MCF 10A (cell line): Measurements from ENCODE around the gene ENTPD6. TPM values are rescaled to one million over a fixed set of nuclear protein-coding genes. Genes with fewer than 3 reads are reported as not detected.

Experiments used
- BruUV-seq: library from RNA; stranded (reverse); fragments of 400-500 nt; replicated peaks from 2 replicates; lab custom pipeline; 2021; lab: Mats Ljungman, UMichigan
- CTCF ChIA-PET: fragments of 300-600 bp; sonication (Branson Sonifier 250); formaldehyde crosslinking; extraction: SDS; loops from one replicate; lab custom pipeline; 2021; ENCODE audit warnings: antibody characterized with exemption, inconsistent platforms; lab: Yijun Ruan, JAX
- POLR2A ChIA-PET: fragments of 300-600, 350-650 bp; sonication (Branson Sonifier 250); formaldehyde crosslinking; extraction: SDS; loops from one replicate; lab custom pipeline; 2020; ENCODE audit warnings: antibody characterized with exemption, inconsistent platforms; lab: Yijun Ruan, JAX
- DNase-seq: peaks from one replicate; pipeline ENCODE4 v3.0.0-alpha.2; 2018; ENCODE audit not compliant: unreplicated experiment
- H3K27ac Mint-ChIP-seq: one replicate; pipeline ENCODE4 v1.8.0; 2022; ENCODE audit warnings: mild to moderate bottlenecking, low read depth, mixed read lengths; ENCODE audit not compliant: unreplicated experiment
- H3K27me3 Mint-ChIP-seq: one replicate; pipeline ENCODE4 v1.8.0; 2022; ENCODE audit warnings: mixed read lengths; ENCODE audit not compliant: insufficient read depth, unreplicated experiment
- H3K36me3 Mint-ChIP-seq: one replicate; pipeline ENCODE4 v1.8.0; 2022; ENCODE audit warnings: mild to moderate bottlenecking, moderate library complexity, mixed read lengths; ENCODE audit not compliant: insufficient read depth, unreplicated experiment
- H3K4me1 Mint-ChIP-seq: one replicate; pipeline ENCODE4 v1.8.0; 2022; ENCODE audit warnings: mixed read lengths; ENCODE audit not compliant: insufficient read depth, unreplicated experiment
- H3K4me3 Mint-ChIP-seq: one replicate; pipeline ENCODE4 v1.8.0; 2022; ENCODE audit warnings: mild to moderate bottlenecking, moderate library complexity, mixed read lengths; ENCODE audit not compliant: unreplicated experiment
- H3K9me3 Mint-ChIP-seq: one replicate; pipeline ENCODE4 v1.8.0; 2022; ENCODE audit warnings: mixed read lengths; ENCODE audit not compliant: unreplicated experiment
- intact Hi-C: fragments of 100-400 bp; cut with micrococcal nuclease; formaldehyde crosslinking; loops from 2 replicates; pipeline ENCODE4 v1.14.1; 2022
- total RNA-seq: library from RNA; stranded (reverse); gene quantifications from 2 replicates; pipeline ENCODE4 v1.2.3, GENCODE V29; 2022
- TF ChIP-seq, protein P1 (sequence below): fragments of 200-600 bp; IDR thresholded peaks from one replicate; pipeline ENCODE4 v1.8.0; 2022; ENCODE audit warnings: antibody characterized with exemption, mild to moderate bottlenecking; ENCODE audit not compliant: unreplicated experiment

The ENTPD6 gene
- total RNA-seq, 1 experiment from 2014 or later, result 98.0 TPM

- BruUV-seq, result no TSS peak
- TF ChIP-seq, protein P1, sequence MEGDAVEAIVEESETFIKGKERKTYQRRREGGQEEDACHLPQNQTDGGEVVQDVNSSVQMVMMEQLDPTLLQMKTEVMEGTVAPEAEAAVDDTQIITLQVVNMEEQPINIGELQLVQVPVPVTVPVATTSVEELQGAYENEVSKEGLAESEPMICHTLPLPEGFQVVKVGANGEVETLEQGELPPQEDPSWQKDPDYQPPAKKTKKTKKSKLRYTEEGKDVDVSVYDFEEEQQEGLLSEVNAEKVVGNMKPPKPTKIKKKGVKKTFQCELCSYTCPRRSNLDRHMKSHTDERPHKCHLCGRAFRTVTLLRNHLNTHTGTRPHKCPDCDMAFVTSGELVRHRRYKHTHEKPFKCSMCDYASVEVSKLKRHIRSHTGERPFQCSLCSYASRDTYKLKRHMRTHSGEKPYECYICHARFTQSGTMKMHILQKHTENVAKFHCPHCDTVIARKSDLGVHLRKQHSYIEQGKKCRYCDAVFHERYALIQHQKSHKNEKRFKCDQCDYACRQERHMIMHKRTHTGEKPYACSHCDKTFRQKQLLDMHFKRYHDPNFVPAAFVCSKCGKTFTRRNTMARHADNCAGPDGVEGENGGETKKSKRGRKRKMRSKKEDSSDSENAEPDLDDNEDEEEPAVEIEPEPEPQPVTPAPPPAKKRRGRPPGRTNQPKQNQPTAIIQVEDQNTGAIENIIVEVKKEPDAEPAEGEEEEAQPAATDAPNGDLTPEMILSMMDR, result no peak
- Mint-ChIP-seq H3K27me3 (no peaks in the 10 kb centered on the region), H3K9me3 (no peaks in the 10 kb centered on the region), H3K27ac (peak overlapping the region; percentile 4), H3K4me1 (peaks cover 52% of the 10 kb centered on the region), H3K36me3 (peaks cover 23% of the 10 kb centered on the region), H3K4me3 (no peak overlapping the region)
- ChIA-PET CTCF (interaction anchor here (0.7 to 2.3 kb wide), 9 partner anchors 11 to 1799 kb away, joined by 3 to 9 read pairs (median 4); partner anchors contain the start of gene PYGB), POLR2A (interaction anchor here (0.9 to 8.4 kb wide), 6 partner anchors 21 to 124 kb away, joined by 3 to 81 read pairs (median 4); partner anchors contain the start of gene PYGB)
- intact Hi-C loops, result loop anchor here (2.0 kb wide), 1 partner anchor 47 kb away; no protein-coding TSS in a partner anchor
- no peak for DNase-seq
These were observed 4.2 kb downstream of the ENTPD6 start for GRCh38 chr20:25199473-25200260.

- no peak overlapping the region for H3K27ac Mint-ChIP-seq
- no peak overlapping the region for H3K4me3 Mint-ChIP-seq
- no TSS peak for BruUV-seq
- CTCF ChIA-PET, result interaction anchor here (0.5 to 2.0 kb wide), 7 partner anchors 18 to 140 kb away, joined by 3 to 9 read pairs (median 6); no protein-coding TSS in a partner anchor
- H3K27me3 Mint-ChIP-seq, result no peaks in the 10 kb centered on the region
- DNase-seq, result no peak
- peaks cover 49% of the 10 kb centered on the region for H3K4me1 Mint-ChIP-seq
- POLR2A ChIA-PET, result interaction anchor here (0.9 to 8.4 kb wide), 6 partner anchors 7 to 52 kb away, joined by 3 to 81 read pairs (median 10); partner anchors contain the start of genes ENTPD6 and PYGB
- peaks cover 20% of the 10 kb centered on the region for H3K36me3 Mint-ChIP-seq
- H3K9me3 Mint-ChIP-seq, result no peaks in the 10 kb centered on the region
- TF ChIP-seq, protein P1, result no peak
- intact Hi-C loops, result no loop called here
These were observed 7.6 kb downstream of the ENTPD6 start for GRCh38 chr20:25203089-25203488.

GRCh38 chr20:25203871-25204320 lies 8.4 kb downstream of the ENTPD6 start:
- TF ChIP-seq, protein P1, result no peak
- no peak for DNase-seq
- ChIA-PET POLR2A (interaction anchor here (0.9 to 8.4 kb wide), 6 partner anchors 8 to 52 kb away, joined by 3 to 81 read pairs (median 10); partner anchors contain the start of genes ENTPD6 and PYGB), CTCF (interaction anchor here (0.5 to 2.0 kb wide), 10 partner anchors 14 to 400 kb away, joined by 3 to 9 read pairs (median 5); no protein-coding TSS in a partner anchor)
- Mint-ChIP-seq H3K27ac (peak overlapping the region; percentile 89), H3K4me3 (no peak overlapping the region), H3K9me3 (no peaks in the 10 kb centered on the region), H3K36me3 (peaks cover 18% of the 10 kb centered on the region), H3K27me3 (no peaks in the 10 kb centered on the region), H3K4me1 (peaks cover 45% of the 10 kb centered on the region)
- BruUV-seq, result no TSS peak
- intact Hi-C loops, result no loop called here
